ENCODE data around the gene CENPP.

Gene CENPP

GRCh38 chr9:92626484-92626883 is 300.7 kb downstream of the CENPP start:
- no peaks in the 10 kb centered on the region for H3K9me3 ChIP-seq (ENCODE audit: insufficient read depth, low read length)

GRCh38 chr9:92627651-92628050 is 301.9 kb downstream of the CENPP start:
- Histone ChIP-seq H3K36me3 (ENCODE audit: insufficient read depth, insufficient read length, low read length) (peaks cover 47% of the 10 kb centered on the region), H3K9me3 (ENCODE audit: insufficient read depth, low read length) (no peaks in the 10 kb centered on the region), H3K27me3 (ENCODE audit: insufficient read depth, insufficient read length) (no peaks in the 10 kb centered on the region), H3K4me3 (ENCODE audit: insufficient read length, low read depth) (no peak overlapping the region), H3K9ac (ENCODE audit: insufficient read length, low read depth) (no peak overlapping the region), H3K4me1 (ENCODE audit: insufficient read depth, insufficient read length) (no peaks in the 10 kb centered on the region)
- TF ChIP-seq YY1 (IDR thresholded peaks at IDR 0.05; ENCODE audit: insufficient read depth, insufficient read length), result no peak
- no peak for DNase-seq (ENCODE audit: low read depth, low spot score)

More at GRCh38 chr9:92626484-92626883, 300.7 kb downstream of the CENPP start:
- DNase-seq (ENCODE audit: low read depth, low spot score), result no peak
- Histone ChIP-seq H3K27me3 (ENCODE audit: insufficient read depth, insufficient read length) (no peaks in the 10 kb centered on the region), H3K4me3 (ENCODE audit: insufficient read length, low read depth) (no peak overlapping the region), H3K36me3 (ENCODE audit: insufficient read depth, insufficient read length, low read length) (peaks cover 38% of the 10 kb centered on the region), H3K9ac (ENCODE audit: insufficient read length, low read depth) (no peak overlapping the region), H3K4me1 (ENCODE audit: insufficient read depth, insufficient read length) (no peaks in the 10 kb centered on the region)
- TF ChIP-seq ZNF274 (IDR thresholded peaks at IDR 0.05; ENCODE audit: low read depth, low read length) (no peak), YY1 (IDR thresholded peaks at IDR 0.05; ENCODE audit: insufficient read depth, insufficient read length) (no peak), SUZ12 (IDR thresholded peaks at IDR 0.05; ENCODE audit: extremely low read depth, insufficient read depth, insufficient read length) (no peak)

- no peak for DNase-seq (ENCODE audit: low read depth, low spot score)
- H3K9me3 ChIP-seq (ENCODE audit: insufficient read depth, low read length), result no peaks in the 10 kb centered on the region
- TF ChIP-seq YY1 (IDR thresholded peaks at IDR 0.05; ENCODE audit: insufficient read depth, insufficient read length), result no peak
- no peak for TF ChIP-seq ZNF274 (IDR thresholded peaks at IDR 0.05; ENCODE audit: low read depth, low read length)
- TF ChIP-seq SUZ12 (IDR thresholded peaks at IDR 0.05; ENCODE audit: extremely low read depth, insufficient read depth, insufficient read length), result no peak
- peaks cover 2% of the 10 kb centered on the region for H3K4me1 ChIP-seq (ENCODE audit: insufficient read depth, insufficient read length)
- H3K4me3 ChIP-seq (ENCODE audit: insufficient read length, low read depth), result no peak overlapping the region
- no peak overlapping the region for H3K9ac ChIP-seq (ENCODE audit: insufficient read length, low read depth)
- H3K27me3 ChIP-seq (ENCODE audit: insufficient read depth, insufficient read length), result no peaks in the 10 kb centered on the region
- H3K36me3 ChIP-seq (ENCODE audit: insufficient read depth, insufficient read length, low read length), result peaks cover 68% of the 10 kb centered on the region
Observed at GRCh38 chr9:92631452-92632343, 305.9 kb downstream of the CENPP start.

GRCh38 chr9:92632641-92633040 is 306.9 kb downstream of the CENPP start:
- no peaks in the 10 kb centered on the region for H3K9me3 ChIP-seq (ENCODE audit: insufficient read depth, low read length)
- no peak overlapping the region for H3K9ac ChIP-seq (ENCODE audit: insufficient read length, low read depth)
- H3K36me3 ChIP-seq (ENCODE audit: insufficient read depth, insufficient read length, low read length), result peaks cover 78% of the 10 kb centered on the region
- no peak for DNase-seq (ENCODE audit: low read depth, low spot score)
- TF ChIP-seq ZNF274 (IDR thresholded peaks at IDR 0.05; ENCODE audit: low read depth, low read length), result no peak
- no peak for TF ChIP-seq SUZ12 (IDR thresholded peaks at IDR 0.05; ENCODE audit: extremely low read depth, insufficient read depth, insufficient read length)
- TF ChIP-seq YY1 (IDR thresholded peaks at IDR 0.05; ENCODE audit: insufficient read depth, insufficient read length), result no peak
- H3K4me3 ChIP-seq (ENCODE audit: insufficient read length, low read depth), result no peak overlapping the region
- peaks cover 2% of the 10 kb centered on the region for H3K4me1 ChIP-seq (ENCODE audit: insufficient read depth, insufficient read length)
- no peaks in the 10 kb centered on the region for H3K27me3 ChIP-seq (ENCODE audit: insufficient read depth, insufficient read length)

GRCh38 chr9:92633614-92634278 is 308.0 kb downstream of the CENPP start:
- H3K9ac ChIP-seq (ENCODE audit: insufficient read length, low read depth), result no peak overlapping the region
- DNase-seq (ENCODE audit: low read depth, low spot score), result no peak
- H3K4me1 ChIP-seq (ENCODE audit: insufficient read depth, insufficient read length), result peaks cover 2% of the 10 kb centered on the region
- H3K27me3 ChIP-seq (ENCODE audit: insufficient read depth, insufficient read length), result no peaks in the 10 kb centered on the region
- H3K36me3 ChIP-seq (ENCODE audit: insufficient read depth, insufficient read length, low read length), result peaks cover 84% of the 10 kb centered on the region
- no peak for TF ChIP-seq YY1 (IDR thresholded peaks at IDR 0.05; ENCODE audit: insufficient read depth, insufficient read length)
- TF ChIP-seq SUZ12 (IDR thresholded peaks at IDR 0.05; ENCODE audit: extremely low read depth, insufficient read depth, insufficient read length), result no peak
- no peak for TF ChIP-seq ZNF274 (IDR thresholded peaks at IDR 0.05; ENCODE audit: low read depth, low read length)
- H3K9me3 ChIP-seq (ENCODE audit: insufficient read depth, low read length), result no peaks in the 10 kb centered on the region
- H3K4me3 ChIP-seq (ENCODE audit: insufficient read length, low read depth), result no peak overlapping the region

- H3K9ac ChIP-seq (ENCODE audit: insufficient read length, low read depth), result no peak overlapping the region
- H3K4me1 ChIP-seq (ENCODE audit: insufficient read depth, insufficient read length), result peaks cover 2% of the 10 kb centered on the region
- no peaks in the 10 kb centered on the region for H3K9me3 ChIP-seq (ENCODE audit: insufficient read depth, low read length)
- TF ChIP-seq SUZ12 (IDR thresholded peaks at IDR 0.05; ENCODE audit: extremely low read depth, insufficient read depth, insufficient read length) (no peak), ZNF274 (IDR thresholded peaks at IDR 0.05; ENCODE audit: low read depth, low read length) (no peak), YY1 (IDR thresholded peaks at IDR 0.05; ENCODE audit: insufficient read depth, insufficient read length) (no peak)
- peak; percentile 81 for DNase-seq (ENCODE audit: low read depth, low spot score)
- no peak overlapping the region for H3K4me3 ChIP-seq (ENCODE audit: insufficient read length, low read depth)
- H3K36me3 ChIP-seq (ENCODE audit: insufficient read depth, insufficient read length, low read length), result peaks cover 87% of the 10 kb centered on the region
- H3K27me3 ChIP-seq (ENCODE audit: insufficient read depth, insufficient read length), result no peaks in the 10 kb centered on the region
Observed at GRCh38 chr9:92634712-92635605, 309.2 kb downstream of the CENPP start.
